ENCODE results near the gene RELB.
"Not testable (repeated sequence)": the region's sequence is repeated elsewhere in the genome, so short reads cannot be mapped to it uniquely, and the experiment has no call there.

The RELB gene

GRCh38 chr19:44987148-44987675, 14.1 kb upstream of the RELB start:
- DNase-seq = no peak

GRCh38 chr19:44988273-44988672, 13.0 kb upstream of the RELB start:
- no peak for DNase-seq

DNA sequence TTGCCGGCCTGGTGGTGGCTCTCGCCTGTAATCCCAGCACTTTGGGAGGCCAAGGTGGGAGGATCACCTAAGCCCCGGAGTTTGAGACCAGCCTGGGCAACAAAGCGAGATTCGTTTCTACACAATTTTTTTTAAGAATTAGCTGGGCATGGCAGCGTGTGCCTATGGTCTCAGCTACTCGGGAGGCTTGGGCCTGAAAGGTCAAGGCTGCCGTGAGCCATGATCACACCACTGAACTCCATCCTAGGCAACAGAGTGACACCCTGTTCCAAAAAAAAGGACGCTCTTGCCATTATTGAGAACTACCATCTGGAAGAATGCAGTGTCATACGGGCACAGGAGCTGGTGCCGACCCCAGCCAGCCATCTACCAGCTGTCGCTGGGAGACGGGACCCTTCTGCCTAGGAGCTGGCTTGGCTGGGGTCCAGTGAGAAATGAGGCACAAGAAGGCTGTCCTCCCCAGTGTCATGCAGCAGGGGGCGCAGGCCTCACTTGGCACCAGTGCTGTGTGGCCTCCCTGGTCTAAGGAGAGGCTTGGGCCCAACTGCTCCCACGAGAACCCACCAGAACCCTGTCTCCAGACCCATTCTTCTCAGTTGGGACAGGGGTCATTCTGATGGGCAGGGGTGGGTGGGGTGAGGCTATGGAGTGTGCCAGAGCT, 12.2 kb upstream of the RELB start:
- peak in 28 of 56 donors; percentile 1 to 74 (median 20) for DNase-seq

DNA sequence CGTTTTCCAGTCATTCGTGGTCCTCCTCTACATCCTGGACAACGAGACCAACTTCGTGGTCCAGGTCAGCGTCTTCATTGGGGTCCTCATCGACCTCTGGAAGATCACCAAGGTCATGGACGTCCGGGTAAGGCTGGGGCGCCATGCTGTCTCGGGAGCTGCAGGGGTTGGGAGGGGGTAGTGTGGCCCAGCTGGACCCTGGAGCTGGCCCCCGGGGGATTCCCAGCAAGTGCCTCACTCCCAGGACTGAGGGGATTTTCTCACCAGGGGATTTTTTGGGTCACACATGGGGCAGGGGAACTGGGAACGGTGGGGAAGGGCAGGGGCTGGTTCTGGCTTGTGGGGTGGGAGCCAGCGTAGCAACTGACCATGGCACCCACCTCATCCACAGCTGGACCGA, 10.8 kb upstream of the RELB start:
- no peak for DNase-seq

GRCh38 chr19:44990966-44991365, 10.3 kb upstream of the RELB start:
- DNase-seq = no peak

GRCh38 chr19:44992336-44993163, 8.7 kb upstream of the RELB start:
- DNase-seq = no peak

DNA sequence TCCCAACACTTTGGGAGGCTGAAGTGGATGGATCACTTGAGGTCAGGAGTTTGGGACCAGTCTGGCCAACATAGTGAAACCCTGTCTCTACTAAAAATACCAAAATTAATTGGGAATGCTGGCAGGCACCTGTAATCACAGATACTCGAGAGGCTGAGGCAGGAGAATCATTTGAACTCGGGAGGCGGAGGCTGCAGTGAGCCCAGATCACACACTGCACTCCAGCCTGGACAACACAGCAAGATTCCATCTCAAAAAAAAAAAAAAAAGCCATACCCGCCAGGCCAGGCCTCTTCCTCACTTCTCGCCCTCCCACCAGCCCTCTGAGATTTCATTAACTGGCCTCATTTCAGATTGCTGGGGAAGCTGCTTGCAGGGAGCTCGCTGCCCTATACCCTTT, 7.7 kb upstream of the RELB start:
- DNase-seq = no peak

DNA sequence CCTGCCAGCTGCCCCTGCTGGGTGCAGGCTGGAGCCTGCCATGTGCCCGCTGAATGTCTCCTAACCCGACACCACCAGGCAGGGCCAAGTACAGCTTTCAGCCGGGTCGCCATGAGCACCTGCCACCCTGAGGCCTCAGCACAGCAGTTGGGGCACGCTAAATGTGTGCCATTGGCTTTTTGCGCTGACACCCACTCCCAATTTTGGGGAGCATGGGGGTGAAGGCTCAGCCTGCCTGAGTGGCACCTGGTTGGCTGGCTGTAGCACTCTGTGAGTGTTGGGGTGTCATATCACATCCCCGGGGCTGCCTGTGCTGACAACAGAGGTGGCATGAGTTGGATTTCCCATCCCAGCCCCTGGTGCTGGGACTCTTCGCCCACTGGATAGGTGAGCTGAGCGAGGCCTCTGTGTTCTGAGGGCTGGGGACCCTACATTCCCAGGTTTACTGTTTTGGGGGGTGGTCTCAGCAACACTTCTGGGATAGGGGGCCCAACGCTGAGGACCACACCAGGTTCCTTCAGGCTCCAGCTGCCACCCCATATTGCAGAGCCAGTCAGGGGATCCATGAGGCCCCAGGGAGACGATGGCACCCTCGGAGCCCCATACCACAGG, 7.2 kb upstream of the RELB start:
- DNase-seq = no peak

DNA sequence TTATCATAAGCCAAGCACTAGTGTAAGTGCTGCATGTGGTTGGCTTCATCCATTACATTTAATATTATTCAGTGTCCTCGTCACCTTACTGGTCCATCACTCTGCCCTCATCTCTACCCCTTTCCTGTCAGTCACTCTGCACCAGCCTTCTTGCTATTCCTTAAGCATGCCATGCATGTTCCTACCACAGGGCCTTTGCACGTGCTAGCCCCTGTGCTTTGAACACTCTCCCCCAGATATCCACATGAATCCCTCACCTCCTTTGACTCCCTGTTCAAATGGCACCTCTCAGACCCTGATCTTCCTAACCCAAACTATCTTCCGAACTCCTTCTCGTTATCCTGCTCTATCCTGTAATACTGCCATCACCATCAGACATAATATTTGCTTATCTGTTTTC, 3.2 kb upstream of the RELB start:
- DNase-seq = no peak

DNA sequence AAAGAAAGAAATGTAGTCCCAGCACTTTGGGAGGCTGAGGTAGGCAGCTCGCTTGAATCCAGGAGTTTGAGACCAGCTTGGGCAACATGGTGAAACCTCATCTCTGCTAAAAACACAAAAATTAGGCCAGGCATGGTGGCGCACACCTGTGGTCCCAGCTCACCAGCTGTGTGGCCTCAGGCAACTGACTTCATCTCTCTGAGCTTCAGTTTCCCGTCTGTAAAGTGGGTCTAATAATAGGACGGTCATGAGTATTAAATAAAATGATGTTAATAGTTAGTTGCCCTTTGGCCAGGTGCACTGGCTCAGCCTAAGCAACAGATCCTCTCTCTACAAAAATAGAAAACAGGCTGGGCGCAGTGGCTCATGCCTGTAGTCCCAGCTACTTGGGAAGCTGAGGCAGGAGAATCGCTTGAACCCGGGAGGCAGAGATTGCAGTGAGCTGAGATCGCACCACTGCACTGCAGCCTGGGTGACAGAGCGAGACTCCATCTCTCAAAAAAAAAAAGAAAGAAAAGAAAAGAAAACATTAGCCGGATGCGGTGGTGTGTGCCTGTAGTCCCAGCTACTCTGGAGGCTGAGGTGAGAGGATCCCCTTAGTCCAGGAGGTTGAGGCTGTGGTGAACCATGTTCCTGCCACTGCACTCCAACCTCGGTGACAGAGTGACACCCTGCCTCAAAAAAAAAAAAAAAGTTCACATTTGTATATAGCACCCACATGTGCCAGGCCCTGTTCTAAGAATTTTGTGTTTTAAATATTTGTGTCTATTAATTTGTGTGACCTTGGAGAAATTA, 1.9 kb upstream of the RELB start:
- not testable (repeated sequence) for DNase-seq

DNA sequence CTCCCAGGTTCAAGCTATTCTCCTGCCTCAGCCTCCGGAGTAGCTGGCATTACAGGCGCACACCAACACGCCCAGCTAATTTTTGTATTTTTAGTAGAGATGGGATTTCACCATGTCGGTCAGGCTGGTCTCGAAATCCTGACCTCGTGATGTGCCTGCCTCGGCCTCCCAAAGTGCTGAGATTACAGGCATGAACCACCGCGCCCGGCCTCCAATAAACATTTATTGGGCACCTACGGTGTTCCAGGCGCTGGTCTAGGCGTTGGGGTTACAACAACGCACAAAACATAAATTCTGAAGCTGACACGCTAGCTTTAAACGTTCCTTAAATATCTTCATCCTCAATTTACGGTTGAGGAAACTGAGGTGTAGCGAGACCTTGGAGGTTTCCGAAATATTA, 599 bp upstream of the RELB start:
- DNase-seq = not testable (repeated sequence)

DNA sequence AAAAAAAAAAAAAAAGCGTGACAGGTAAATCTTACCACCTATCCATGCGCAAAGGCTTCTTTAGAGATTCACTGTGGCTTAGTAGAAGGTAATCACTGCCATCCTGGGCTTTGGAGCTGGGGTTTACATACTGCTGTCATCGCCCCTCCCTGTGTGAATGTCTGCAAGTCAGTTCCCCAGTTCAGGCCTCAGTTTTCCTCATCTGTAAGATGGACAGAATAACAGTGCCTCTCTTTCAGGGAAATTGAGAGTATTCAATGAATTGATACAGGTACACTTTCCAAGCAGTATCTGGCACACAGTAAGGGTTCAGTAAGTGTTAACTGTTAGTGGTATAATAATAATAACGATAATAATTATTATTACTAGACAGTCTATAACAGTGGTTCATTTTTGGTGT, 2.2 kb downstream of the RELB start:
- no peak for DNase-seq

DNA sequence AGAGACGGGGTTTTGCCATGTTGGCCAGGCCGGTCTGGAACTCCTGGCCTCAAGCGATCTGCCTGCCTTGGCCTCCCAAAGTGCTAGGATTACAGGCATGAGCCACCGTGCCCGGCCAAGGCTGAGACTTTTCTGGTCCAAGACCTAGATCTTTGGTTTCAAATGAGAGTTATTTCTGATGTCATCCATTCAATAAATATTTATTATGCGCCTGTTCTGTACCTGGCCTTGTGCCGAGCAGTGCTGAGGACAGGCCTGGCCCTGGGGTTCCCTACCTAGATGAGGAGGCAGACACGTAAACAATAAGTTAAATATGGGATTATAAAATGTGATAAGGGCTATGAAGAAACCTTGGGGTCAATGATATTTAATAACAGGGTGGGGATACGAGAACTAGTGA, 4.5 kb downstream of the RELB start:
- DNase-seq = no peak

DNA sequence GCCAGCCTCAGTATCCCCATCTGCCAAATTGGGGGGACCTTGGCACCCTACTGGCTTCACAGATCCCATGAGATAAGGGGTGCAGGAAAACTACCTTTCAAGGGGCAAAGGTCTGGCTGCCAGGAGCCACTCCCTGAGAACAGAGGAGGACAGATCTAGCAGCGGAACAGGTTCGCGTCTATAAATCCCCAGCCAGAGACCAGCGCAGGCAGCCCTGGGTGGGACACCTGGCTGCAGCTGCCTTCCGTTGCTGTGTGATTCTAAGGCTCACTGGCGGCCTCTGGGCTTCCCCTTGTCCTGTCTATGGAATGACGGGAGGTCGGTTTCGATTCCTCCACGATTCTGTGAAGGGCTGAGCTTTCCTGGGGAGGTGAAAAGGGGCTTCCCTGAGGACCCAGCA, 7.3 kb downstream of the RELB start:
- DNase-seq = no peak

DNA sequence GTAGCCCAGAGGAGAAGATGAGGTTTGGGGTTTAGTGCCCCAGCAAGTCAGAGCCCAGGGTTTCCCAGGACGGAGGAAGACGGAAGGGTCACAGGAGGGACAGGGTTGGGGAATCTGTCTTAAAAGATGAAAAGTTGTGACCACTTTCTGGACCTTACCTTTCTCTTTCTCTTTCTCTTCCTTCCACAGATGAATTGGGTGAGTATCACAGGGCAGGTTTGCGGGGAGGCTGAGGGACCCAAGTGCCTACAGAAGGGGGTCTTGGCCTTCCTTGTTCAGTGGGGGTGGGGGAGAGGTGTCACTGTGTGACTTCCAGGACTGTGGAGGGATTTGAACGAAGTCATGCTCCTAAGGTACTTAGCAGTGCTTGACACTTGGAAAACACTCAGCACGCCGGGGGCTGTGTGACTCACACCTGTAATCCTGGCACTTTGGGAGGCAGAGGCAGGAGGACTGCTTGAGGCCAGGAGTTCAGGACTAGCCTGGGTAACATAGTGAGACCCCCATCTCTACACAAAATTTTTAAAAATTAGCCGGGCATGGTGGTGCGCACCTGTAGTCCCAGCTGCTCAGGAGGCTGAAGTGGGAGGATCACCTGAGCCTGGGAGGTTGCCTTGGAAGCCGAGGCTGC, 8.5 kb downstream of the RELB start:
- no peak for DNase-seq

DNA sequence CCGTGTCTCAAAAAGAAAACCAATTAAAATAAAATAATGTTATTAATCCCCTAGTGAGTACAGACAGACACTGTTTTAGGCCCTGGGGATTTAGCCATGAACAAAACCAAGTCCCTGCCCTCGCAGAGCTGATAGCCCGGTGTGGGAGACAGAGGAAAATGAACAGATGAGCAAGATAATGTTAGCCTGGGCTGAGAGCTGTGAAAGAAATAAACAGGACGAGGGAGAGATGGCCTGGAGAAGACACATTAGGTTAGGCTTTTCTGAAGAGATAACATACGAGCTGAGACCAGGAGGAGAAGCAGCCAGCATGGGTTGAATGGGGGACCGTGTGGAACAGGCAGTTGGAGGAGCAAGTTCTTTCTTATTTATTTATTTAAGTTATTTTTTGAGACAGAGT, 9.0 kb downstream of the RELB start:
- no peak for DNase-seq

DNA sequence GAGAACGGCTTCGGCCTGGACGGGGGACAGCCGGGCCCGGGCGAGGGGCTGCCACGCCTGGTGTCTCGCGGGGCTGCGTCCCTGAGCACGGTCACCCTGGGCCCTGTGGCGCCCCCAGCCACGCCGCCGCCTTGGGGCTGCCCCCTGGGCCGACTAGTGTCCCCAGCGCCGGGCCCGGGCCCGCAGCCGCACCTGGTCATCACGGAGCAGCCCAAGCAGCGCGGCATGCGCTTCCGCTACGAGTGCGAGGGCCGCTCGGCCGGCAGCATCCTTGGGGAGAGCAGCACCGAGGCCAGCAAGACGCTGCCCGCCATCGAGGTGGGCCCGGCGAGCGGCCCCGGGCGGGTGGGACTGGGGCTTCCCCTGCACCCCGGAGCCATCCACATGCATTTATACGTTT, 10.7 kb downstream of the RELB start:
- DNase-seq = no peak

DNA sequence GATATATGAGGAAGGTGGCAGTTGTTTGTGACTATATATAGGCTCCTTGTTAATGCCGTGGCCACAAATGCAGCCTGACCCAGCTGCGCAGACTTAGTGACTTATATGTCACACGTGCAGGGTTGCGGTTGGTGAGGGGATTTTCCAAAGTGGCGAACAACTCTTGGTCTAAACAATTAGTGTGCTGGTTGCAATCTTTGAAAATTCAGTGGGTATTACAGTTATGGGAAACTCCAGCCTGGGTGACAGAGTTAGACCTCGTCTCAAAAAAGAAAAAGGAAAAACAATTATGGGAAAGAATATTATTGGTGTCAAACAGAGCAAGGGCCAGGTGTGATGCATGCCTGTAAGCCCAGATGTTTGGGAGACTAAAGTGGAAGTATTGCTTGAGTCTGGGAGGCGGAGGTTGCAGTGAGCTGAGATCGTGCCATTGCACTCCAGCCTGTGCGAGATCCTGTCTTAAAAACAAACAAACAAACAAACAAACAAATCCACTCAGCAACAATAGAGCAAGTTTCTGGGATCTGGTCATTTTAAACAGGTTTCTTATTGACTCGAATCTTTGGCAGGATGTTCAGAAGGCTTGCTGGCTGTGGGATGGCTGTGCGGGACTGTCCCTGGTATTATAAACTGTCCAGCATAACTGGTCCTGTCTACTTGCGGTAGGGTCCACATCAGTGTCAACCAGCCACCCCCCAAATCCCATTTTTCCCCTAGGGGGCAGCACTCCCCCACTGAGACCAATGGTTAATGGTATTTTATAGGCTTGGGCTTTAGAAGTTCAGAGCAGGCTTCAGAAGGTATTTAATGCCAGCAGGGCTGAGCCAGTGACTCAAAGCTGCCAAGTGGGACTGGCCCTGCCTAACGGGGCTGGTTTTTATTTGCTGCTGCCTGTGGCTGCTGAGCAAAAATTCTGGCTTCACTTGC, 15.4 kb downstream of the RELB start:
- DNase-seq = peak in 50 of 56 donors; percentile 10 to 84 (median 54)

- no peak for DNase-seq
Observed at GRCh38 chr19:45019187-45019586, 17.9 kb downstream of the RELB start.

GRCh38 chr19:45020071-45020470, 18.8 kb downstream of the RELB start:
- DNase-seq = no peak

All from nucleus accumbens (tissue), 56 donors.